Measurements from ENCODE around the gene NKAPL. TPM values are rescaled to one million over a fixed set of nuclear protein-coding genes. Genes with fewer than 3 reads are reported as not detected.

NKAPL gene
- total RNA-seq, 1 experiment from 2014 or later: not detected

GRCh38 chr6:28264834-28265401 lies 5.8 kb downstream of the NKAPL start:
- peaks cover 17% of the 10 kb centered on the region for H3K79me2 ChIP-seq (ENCODE audit: low read length)
- H4K20me1 ChIP-seq (ENCODE audit: low read length): no peaks in the 10 kb centered on the region
- H3K27ac ChIP-seq (ENCODE audit: low read length): no peak overlapping the region
- intact Hi-C loops (cut with micrococcal nuclease): loop anchor here (5.0 kb wide), 2 partner anchors 72 to 133 kb away; partner anchors contain the start of gene ZSCAN31
- POLR2A ChIA-PET (ENCODE audit: unreplicated experiment): no interaction called here
- H3K27me3 ChIP-seq (ENCODE audit: low read length): no peaks in the 10 kb centered on the region
- peaks cover 24% of the 10 kb centered on the region for H3K4me1 ChIP-seq (ENCODE audit: insufficient read depth, low read length)
- H3F3A ChIP-seq (ENCODE audit: low read length, unreplicated experiment): peaks cover 5% of the 10 kb centered on the region
- no TSS peak for BruUV-seq (replicated peaks)
- TF ChIP-seq EZH2 (IDR thresholded peaks at IDR 0.05; ENCODE audit: low read length, unreplicated experiment): no peak
- TF ChIP-seq CTCF (conservative IDR thresholded peaks at IDR 0.05; ENCODE audit: low read depth, low read length): no peak
- TF ChIP-seq EZH2phosphoT487 (IDR thresholded peaks at IDR 0.05; ENCODE audit: borderline replicate concordance, low read length): no peak
- no peak overlapping the region for H3K9ac ChIP-seq (ENCODE audit: low read length)
- DNase-seq: no peak
- no peaks in the 10 kb centered on the region for H3K9me2 ChIP-seq (replicated peaks; ENCODE audit: low read length)
- H3K36me3 ChIP-seq (ENCODE audit: low read depth, low read length): no peaks in the 10 kb centered on the region
- H3K9me3 ChIP-seq (ENCODE audit: low read length): no peaks in the 10 kb centered on the region
- H3K4me3 ChIP-seq (ENCODE audit: low read length): no peak overlapping the region
- no peak overlapping the region for H3K4me2 ChIP-seq (ENCODE audit: low read length)
- H2AFZ ChIP-seq (ENCODE audit: low read length): no peak overlapping the region
- CTCF ChIA-PET: no interaction called here
- ATAC-seq: no peak

DNA sequence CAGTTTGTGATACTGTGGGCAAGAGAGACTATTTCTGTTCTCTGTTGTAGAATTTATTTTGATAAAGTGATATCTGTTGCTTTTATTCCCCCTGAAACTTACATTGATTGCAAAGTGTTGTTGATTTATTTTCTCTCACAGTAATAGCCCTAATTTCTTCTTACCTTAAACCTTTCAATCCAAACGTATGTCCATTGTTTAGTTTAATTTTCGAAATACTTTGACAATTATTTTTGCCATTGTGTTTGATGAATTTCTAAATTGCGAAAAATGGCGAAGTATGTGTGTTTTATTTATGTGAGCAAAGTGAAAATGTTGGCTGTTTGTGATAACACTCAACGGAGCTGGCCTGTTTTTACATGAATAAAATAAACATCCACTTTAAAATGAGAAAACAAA lies 7.5 kb downstream of the NKAPL start:
- H3K27ac ChIP-seq (ENCODE audit: low read length): peak overlapping the region; percentile 48
- ATAC-seq (no peak), DNase-seq (no peak)
- H3K36me3 ChIP-seq (ENCODE audit: low read depth, low read length): no peaks in the 10 kb centered on the region
- TSS peak; percentile 86 for BruUV-seq (replicated peaks)
- peak overlapping the region; percentile 82 for H3K4me2 ChIP-seq (ENCODE audit: low read length)
- peaks cover 25% of the 10 kb centered on the region for H3K79me2 ChIP-seq (ENCODE audit: low read length)
- intact Hi-C loops (cut with micrococcal nuclease): loop anchor here (2.0 to 5.0 kb wide), 3 partner anchors 71 to 134 kb away; partner anchors contain the start of genes ZKSCAN3 and ZSCAN31
- CTCF ChIA-PET: interaction anchor here (1.6 kb wide), 1 partner anchor 89 kb away, joined by 6 read pairs; no protein-coding TSS in a partner anchor
- no peaks in the 10 kb centered on the region for H3K9me2 ChIP-seq (replicated peaks; ENCODE audit: low read length)
- H4K20me1 ChIP-seq (ENCODE audit: low read length): no peaks in the 10 kb centered on the region
- TF ChIP-seq EZH2phosphoT487 (IDR thresholded peaks at IDR 0.05; ENCODE audit: borderline replicate concordance, low read length) (no peak), CTCF (conservative IDR thresholded peaks at IDR 0.05; ENCODE audit: low read depth, low read length) (no peak), EZH2 (IDR thresholded peaks at IDR 0.05; ENCODE audit: low read length, unreplicated experiment) (no peak)
- H3F3A ChIP-seq (ENCODE audit: low read length, unreplicated experiment): peaks cover 5% of the 10 kb centered on the region
- H3K9me3 ChIP-seq (ENCODE audit: low read length): no peaks in the 10 kb centered on the region
- H3K4me3 ChIP-seq (ENCODE audit: low read length): peak overlapping the region; percentile 86
- peak overlapping the region; percentile 93 for H2AFZ ChIP-seq (ENCODE audit: low read length)
- H3K4me1 ChIP-seq (ENCODE audit: insufficient read depth, low read length): peaks cover 28% of the 10 kb centered on the region
- H3K27me3 ChIP-seq (ENCODE audit: low read length): no peaks in the 10 kb centered on the region
- POLR2A ChIA-PET (ENCODE audit: unreplicated experiment): interaction anchor here (0.6 to 1.0 kb wide), 4 partner anchors 14 to 106 kb away, joined by 3 to 6 read pairs (median 4); partner anchors contain the start of gene PGBD1
- H3K9ac ChIP-seq (ENCODE audit: low read length): peak overlapping the region; percentile 78

Data from PC-3 (cell line).